ENCODE data around the gene DPYSL3.

GRCh38 chr5:147451193-147451592 is 58.7 kb downstream of the DPYSL3 start:
- TF ChIP-seq CTCF (IDR thresholded peaks at IDR 0.05) (no peak), POLR2A (IDR thresholded peaks at IDR 0.05) (no peak)

Measured in Peyer's patch (tissue), 4 donors.